Activated CD4-positive, alpha-beta T cell treated with anti-CD3 and anti-CD28 coated beads, Interleukin-2, Interleukin-4, amounts not matched to agents 100 ng/mL and 50 ng/mL, durations not matched to agents 16 hours and 8 hours (primary cell): ENCODE data around the gene PITRM1.

Experiments used
- DNase-seq: peaks from one replicate; pipeline ENCODE4 v3.0.0-alpha.2; 2020; ENCODE audit warnings: low spot score

PITRM1 gene

GRCh38 chr10:3100856-3101640 is 71.5 kb downstream of the PITRM1 start:
- DNase-seq = no peak

GRCh38 chr10:3100093-3100792 is 72.3 kb downstream of the PITRM1 start:
- DNase-seq = no peak

- DNase-seq = no peak
These were observed 73.1 kb downstream of the PITRM1 start for GRCh38 chr10:3099291-3100092.

GRCh38 chr10:3098689-3099088 is 73.9 kb downstream of the PITRM1 start:
- no peak for DNase-seq

- no peak for DNase-seq
These were observed 75.4 kb downstream of the PITRM1 start for GRCh38 chr10:3097160-3097559.

- DNase-seq = no peak
These were observed 76.4 kb downstream of the PITRM1 start for GRCh38 chr10:3096149-3096548.

- DNase-seq = peak; percentile 93
These were observed 77.0 kb downstream of the PITRM1 start for GRCh38 chr10:3095373-3096139.

- DNase-seq = no peak
These were observed 78.0 kb downstream of the PITRM1 start for GRCh38 chr10:3094609-3095036.

GRCh38 chr10:3093996-3094395 is 78.6 kb downstream of the PITRM1 start:
- DNase-seq = no peak

- no peak for DNase-seq
These were observed 80.7 kb downstream of the PITRM1 start for GRCh38 chr10:3091921-3092320.

GRCh38 chr10:3090914-3091787 is 81.4 kb downstream of the PITRM1 start:
- peak; percentile 90 for DNase-seq

- DNase-seq = no peak
These were observed 82.2 kb downstream of the PITRM1 start for GRCh38 chr10:3090388-3090787.
